ENCODE measurements around the gene SHISA6. TPM values are rescaled to one million over a fixed set of nuclear protein-coding genes. Genes with fewer than 3 reads are reported as not detected.

The SHISA6 gene
- polyA plus RNA-seq, 1 of the 3 experiments (the other 2 are of a cell fraction), result not detected

DNA sequence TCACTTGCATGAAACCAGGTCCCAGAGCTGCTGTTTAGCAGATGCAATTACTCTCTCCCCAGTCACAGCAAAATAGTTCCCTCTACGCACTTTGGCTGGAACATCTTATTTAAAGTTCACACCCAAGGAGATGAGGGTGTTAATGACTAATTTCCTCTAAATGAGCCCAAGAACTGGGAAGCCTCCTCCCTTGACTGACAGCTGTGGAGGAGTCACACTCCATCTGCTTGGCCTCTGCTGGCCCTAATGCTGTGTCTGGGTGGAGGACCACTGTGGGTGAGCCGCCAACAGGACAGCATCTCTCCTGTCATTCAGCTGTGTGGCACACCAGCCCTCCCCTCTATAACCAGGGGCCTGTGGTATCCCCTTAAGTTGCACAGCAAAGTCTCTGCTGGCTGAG lies 115.4 kb downstream of the SHISA6 start:
- no peaks in the 10 kb centered on the region for H3F3A ChIP-seq (replicated peaks; ENCODE audit: insufficient read depth)
- no peaks in the 10 kb centered on the region for H3K9me3 ChIP-seq
- TF ChIP-seq, protein P1, sequence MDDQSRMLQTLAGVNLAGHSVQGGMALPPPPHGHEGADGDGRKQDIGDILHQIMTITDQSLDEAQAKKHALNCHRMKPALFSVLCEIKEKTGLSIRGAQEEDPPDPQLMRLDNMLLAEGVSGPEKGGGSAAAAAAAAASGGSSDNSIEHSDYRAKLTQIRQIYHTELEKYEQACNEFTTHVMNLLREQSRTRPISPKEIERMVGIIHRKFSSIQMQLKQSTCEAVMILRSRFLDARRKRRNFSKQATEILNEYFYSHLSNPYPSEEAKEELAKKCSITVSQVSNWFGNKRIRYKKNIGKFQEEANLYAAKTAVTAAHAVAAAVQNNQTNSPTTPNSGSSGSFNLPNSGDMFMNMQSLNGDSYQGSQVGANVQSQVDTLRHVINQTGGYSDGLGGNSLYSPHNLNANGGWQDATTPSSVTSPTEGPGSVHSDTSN (IDR thresholded peaks at IDR 0.05), result no peak
- TF ChIP-seq YY1 (IDR thresholded peaks at IDR 0.05; ENCODE audit: low read depth) (no peak), TAF1 (IDR thresholded peaks at IDR 0.05; ENCODE audit: borderline replicate concordance, low read depth, low read length) (no peak), GABPA (IDR thresholded peaks at IDR 0.05; ENCODE audit: low read depth) (no peak), TCF12 (IDR thresholded peaks at IDR 0.05) (no peak), RFX5 (IDR thresholded peaks at IDR 0.05; ENCODE audit: low read length) (no peak), FOXJ3 (CRISPR knock-in tag; IDR thresholded peaks at IDR 0.05) (no peak), NFIC (IDR thresholded peaks at IDR 0.05; ENCODE audit: borderline replicate concordance) (no peak), EZH2phosphoT487 (IDR thresholded peaks at IDR 0.05; ENCODE audit: borderline replicate concordance, low read depth) (no peak), JUND (IDR thresholded peaks at IDR 0.05) (no peak), USF1 (IDR thresholded peaks at IDR 0.05; ENCODE audit: borderline replicate concordance, low read depth) (no peak), TEAD4 (IDR thresholded peaks at IDR 0.05; ENCODE audit: borderline replicate concordance, insufficient read depth) (no peak), CTCF (IDR thresholded peaks at IDR 0.05) (no peak), SMC3 (IDR thresholded peaks at IDR 0.05; ENCODE audit: low read depth, low read length) (no peak)
- TF ChIP-seq, protein P2, sequence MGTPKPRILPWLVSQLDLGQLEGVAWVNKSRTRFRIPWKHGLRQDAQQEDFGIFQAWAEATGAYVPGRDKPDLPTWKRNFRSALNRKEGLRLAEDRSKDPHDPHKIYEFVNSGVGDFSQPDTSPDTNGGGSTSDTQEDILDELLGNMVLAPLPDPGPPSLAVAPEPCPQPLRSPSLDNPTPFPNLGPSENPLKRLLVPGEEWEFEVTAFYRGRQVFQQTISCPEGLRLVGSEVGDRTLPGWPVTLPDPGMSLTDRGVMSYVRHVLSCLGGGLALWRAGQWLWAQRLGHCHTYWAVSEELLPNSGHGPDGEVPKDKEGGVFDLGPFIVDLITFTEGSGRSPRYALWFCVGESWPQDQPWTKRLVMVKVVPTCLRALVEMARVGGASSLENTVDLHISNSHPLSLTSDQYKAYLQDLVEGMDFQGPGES (IDR thresholded peaks at IDR 0.05; ENCODE audit: low read depth, low read length), result no peak
- TF ChIP-seq, protein P3, sequence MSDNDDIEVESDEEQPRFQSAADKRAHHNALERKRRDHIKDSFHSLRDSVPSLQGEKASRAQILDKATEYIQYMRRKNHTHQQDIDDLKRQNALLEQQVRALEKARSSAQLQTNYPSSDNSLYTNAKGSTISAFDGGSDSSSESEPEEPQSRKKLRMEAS (IDR thresholded peaks at IDR 0.05; ENCODE audit: low read depth), result no peak
- TF ChIP-seq, protein P4, sequence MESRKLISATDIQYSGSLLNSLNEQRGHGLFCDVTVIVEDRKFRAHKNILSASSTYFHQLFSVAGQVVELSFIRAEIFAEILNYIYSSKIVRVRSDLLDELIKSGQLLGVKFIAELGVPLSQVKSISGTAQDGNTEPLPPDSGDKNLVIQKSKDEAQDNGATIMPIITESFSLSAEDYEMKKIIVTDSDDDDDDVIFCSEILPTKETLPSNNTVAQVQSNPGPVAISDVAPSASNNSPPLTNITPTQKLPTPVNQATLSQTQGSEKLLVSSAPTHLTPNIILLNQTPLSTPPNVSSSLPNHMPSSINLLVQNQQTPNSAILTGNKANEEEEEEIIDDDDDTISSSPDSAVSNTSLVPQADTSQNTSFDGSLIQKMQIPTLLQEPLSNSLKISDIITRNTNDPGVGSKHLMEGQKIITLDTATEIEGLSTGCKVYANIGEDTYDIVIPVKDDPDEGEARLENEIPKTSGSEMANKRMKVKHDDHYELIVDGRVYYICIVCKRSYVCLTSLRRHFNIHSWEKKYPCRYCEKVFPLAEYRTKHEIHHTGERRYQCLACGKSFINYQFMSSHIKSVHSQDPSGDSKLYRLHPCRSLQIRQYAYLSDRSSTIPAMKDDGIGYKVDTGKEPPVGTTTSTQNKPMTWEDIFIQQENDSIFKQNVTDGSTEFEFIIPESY (IDR thresholded peaks at IDR 0.05; ENCODE audit: borderline replicate concordance, low read depth), result no peak
- ChIA-PET POLR2A (no interaction called here), CTCF (interaction anchor here (1.7 kb wide), 1 partner anchor 288 kb away, joined by 5 read pairs; no protein-coding TSS in a partner anchor)
- no peak overlapping the region for H3K4me2 ChIP-seq
- H3K79me2 ChIP-seq (ENCODE audit: insufficient read depth), result no peaks in the 10 kb centered on the region
- 42% methylated on average over 2 of the region's 2 CpGs for WGBS (ENCODE audit: low lambda C conversion rate)
- no peaks in the 10 kb centered on the region for H3K27me3 ChIP-seq (ENCODE audit: insufficient read depth)
- H3K36me3 ChIP-seq (replicated peaks in 1 of 2; ENCODE audit: control insufficient read depth in 1 of 2, insufficient read depth in 2 of 2, low read length in 1 of 2), result no peaks in the 10 kb centered on the region
- H4K20me1 ChIP-seq (ENCODE audit: insufficient read depth), result no peaks in the 10 kb centered on the region
- no peaks in the 10 kb centered on the region for H3K4me1 ChIP-seq (ENCODE audit: control insufficient read depth in 1 of 2, insufficient read depth in 2 of 2, low read depth in 1 of 2, low read length in 1 of 2)
- no peak overlapping the region for H3K27ac ChIP-seq (ENCODE audit: low read depth in 2 of 2, low read length in 1 of 2)
- no peak overlapping the region for H3K4me3 ChIP-seq (ENCODE audit: low read depth in 2 of 2, low read length in 1 of 2)
- H3K9ac ChIP-seq, result no peak overlapping the region
- no peak for DNase-seq
- H3K9me2 ChIP-seq, result no peaks in the 10 kb centered on the region
- H2AFZ ChIP-seq (ENCODE audit: low read depth), result no peak overlapping the region

Measured in SK-N-SH (cell line).